OCI-M1 (cell line): ENCODE measurements around the gene SCYGR1.
"Not testable (repeated sequence)": the region's sequence is repeated elsewhere in the genome, so short reads cannot be mapped to it uniquely, and the experiment has no call there.

ENCODE experiments used
- DNase-seq: peaks from one replicate; lab custom pipeline; 2025; lab: John Stamatoyannopoulos, UW

Gene SCYGR1, protein sequence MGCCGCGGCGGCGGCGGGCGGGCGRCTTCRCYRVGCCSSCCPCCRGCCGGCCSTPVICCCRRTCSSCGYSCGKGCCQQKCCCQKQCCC

DNA sequence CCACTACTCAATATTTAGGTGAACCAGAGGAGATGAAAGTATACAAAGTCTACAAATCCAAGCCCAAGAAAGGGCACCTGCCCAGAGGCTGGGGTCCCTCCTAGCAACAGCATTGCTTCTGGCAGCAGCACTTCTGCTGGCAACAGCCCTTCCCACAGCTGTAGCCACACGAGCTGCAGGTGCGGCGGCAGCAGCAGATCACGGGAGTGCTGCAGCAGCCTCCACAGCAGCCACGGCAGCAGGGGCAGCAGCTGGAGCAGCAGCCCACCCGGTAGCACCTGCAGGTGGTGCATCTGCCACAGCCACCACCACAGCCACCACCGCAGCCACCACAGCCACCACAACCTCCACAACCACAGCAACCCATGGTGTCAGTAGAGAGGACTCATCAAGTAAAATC, at the start of gene SCYGR1:
Gene SCYGR1, minus strand, starts transcription at position 367 of the 400 bp plus-strand sequence. Its CDS starts 0 bp downstream, at position 367.
- DNase-seq: not testable (repeated sequence)

DNA sequence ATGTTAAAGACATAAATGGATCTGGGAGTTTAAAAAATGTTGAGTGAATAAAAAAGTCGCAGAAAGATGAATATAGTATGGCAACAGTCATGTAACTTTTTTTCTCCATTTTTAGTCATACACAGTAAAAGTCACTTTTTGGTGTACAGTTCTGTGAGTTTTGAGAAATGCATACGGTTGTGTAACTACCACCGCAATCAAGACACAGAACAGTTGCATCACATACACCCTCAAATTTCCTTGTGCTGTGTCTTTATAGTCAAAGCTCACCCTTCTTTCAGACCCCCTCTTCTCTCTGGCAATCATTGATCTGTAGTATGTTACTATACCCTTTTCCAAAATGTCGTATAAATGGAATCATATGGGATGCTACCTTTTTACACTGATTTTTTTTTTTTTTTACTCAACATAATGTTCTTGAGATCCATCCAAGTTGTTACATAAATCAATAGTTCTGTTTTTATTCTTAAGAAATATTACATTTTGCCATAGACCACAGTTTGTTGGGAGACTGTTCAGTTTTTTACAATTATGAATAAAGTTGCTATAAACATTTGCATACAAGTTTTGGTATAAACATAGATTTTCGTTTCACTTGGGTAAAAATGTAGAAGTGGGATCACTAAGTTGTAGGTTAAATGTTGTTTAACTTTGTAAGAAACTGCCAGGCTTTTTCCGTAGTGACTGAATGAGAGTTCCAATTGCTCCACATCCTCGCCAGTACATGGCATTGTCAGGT, 48.9 kb upstream of the SCYGR1 start:
- DNase-seq: no peak

DNA sequence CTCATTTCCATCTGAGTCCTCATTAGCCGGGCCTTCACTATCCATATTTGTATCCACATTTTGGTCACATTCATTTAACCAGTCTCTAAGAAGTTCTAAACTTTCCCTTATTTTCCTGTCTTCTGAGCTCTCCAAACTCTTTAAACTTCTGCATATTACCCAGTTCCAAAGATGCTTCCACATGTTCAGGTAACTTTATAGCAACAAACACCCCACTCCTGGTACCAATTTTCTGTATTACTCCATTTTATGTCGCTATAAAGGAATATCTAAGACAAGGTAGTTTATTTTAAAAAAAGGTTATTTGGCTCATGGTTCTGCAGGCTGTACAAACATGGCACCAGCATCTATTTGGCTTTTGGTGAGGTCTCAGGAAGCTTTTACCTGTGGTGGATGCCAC, 45.4 kb upstream of the SCYGR1 start:
- no peak for DNase-seq

DNA sequence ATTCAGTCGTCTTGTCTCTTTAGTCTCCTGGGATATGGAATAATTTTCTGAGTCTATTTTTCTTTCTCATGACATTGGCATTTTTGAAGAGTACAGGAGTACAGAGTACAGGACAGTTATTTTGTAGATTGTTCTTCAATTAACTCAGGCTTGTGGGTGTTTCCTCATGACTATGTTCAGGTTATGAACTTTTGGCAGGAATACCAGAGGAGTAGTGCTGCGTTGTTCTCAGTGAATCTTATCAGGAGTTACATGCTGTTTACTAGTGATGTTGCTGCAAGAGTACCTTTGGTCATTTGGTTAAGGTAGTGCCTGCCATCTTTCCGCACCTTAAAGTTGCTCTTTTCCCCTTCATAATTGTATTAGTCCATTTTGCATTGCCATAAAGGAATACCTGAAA, 42.9 kb upstream of the SCYGR1 start:
- DNase-seq: no peak

DNA sequence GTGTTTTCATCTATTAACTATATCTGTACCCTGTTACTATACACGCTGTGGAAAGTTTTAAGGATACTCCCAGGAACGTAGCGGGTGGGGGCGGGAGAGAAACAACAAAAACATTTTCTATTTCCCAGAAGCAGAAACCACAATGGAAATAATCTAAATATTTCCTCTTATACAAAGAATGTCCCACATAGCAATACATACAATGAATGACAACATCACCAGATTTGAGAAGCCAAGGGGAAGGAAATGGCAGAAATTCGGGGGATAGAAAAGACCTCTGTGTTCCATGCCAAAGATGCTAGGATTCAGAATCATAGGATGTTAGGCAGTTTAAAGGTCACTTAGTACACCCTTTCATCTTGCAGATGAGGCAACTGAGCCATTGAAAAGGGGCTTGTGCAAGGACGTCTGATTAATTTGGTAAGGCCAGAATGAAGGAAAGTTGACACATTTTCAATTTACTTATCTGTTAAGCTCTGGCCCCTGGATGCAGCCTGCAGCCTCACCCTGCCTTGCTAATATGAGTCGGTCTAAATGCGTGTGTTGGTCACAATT, 41.1 kb upstream of the SCYGR1 start:
- no peak for DNase-seq

DNA sequence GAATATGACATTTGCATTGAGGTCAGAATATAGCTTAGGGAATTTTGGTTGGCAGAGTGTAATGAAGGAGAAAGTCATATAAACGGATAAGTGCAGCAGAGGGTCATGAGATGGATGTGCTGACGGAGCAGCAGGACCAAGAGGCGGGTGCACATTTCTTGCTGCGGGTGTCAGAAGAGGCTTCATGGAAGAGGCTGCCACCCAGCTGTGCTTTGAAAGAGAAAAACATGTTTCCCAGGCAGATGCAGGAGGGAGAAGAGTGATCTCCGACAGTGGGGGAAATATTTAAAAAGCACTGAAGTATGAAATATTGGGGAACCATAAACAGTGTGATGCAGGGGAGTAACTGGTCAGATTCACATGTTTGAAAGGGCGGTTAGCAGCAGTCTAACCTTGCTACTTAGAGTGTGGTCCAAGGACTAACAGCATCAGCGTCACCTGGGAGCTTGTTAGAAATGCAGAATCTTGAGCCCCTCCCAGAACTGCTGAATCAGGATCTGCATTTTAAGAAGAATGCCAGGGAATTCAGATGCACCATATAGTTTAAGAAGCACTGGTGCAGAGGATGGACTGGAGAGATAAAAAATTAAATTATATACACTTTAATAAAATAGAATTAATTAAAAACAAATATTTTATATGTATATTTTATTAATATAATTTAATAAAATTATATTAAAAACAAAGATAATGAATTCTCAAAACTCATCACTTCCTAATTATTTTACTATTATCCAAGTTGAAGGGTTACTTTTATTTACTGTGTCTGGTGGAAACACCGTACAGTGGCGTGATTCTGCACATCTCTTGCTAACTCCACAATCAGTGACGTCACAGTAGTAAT, 36.1 kb upstream of the SCYGR1 start:
- DNase-seq: no peak

DNA sequence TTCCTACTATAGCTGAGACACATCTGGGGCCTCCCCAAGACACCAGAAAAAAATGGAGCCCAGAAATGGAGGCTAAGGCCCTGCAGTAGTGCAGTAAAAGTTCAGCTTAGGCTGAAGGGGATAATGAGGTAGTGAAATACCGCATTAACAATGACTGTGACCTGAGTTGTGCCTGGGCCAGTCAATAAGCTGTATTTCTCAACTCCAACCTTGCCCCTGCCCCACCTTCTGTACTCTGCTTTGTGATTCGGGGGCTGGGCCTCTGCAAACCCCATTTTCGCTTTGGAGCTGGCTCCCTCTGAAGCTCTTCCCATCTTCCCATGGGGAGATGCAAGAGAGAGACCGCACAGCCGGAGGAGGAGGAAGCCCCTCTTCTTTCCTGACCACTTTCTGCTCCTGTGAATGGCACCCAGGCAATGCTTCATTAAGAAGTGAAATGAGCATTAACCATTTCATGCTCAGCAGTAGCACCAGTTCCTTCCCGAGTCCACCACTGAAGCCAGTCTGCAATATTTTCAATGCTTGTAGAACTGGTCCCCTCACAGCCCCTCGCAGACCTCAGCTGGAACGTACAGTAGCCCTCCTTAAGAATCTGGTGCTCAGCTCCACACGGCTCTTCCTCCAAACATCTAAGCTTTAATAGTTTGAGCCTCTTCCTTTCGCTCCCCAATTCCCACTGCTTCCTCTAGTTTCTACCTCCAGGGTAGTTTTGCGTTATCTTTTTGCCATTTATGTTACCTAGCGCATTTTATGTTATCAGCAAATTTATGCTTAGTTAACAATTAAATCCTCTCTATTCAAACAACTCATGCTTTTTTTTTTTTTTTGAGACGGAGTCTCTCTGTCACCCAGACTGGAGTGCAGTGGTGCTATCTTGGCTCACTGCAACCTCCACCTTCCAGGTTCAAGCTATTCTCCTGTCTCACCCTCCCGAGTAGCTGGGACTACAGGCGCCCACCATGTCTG, 32.6 kb upstream of the SCYGR1 start:
- DNase-seq: no peak

DNA sequence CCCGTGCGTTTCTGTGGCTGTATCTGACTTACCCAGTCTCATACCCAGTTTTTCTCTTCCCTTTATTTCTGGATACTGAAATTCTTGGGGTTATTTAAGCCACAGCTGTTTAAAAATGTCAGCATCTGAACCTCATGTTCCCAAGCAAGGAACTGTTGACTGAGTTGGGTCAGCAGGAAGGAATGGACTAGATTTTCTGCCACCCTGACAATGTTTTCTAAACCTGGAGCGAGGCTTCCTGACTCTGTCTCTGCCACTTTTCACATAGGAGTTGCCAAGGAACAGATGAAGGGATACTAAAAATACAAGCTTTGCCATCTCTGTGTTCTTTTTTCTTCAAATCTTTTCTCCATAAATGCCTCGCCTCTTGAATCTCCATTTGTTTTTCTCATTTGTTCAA, 29.0 kb upstream of the SCYGR1 start:
- DNase-seq: no peak

DNA sequence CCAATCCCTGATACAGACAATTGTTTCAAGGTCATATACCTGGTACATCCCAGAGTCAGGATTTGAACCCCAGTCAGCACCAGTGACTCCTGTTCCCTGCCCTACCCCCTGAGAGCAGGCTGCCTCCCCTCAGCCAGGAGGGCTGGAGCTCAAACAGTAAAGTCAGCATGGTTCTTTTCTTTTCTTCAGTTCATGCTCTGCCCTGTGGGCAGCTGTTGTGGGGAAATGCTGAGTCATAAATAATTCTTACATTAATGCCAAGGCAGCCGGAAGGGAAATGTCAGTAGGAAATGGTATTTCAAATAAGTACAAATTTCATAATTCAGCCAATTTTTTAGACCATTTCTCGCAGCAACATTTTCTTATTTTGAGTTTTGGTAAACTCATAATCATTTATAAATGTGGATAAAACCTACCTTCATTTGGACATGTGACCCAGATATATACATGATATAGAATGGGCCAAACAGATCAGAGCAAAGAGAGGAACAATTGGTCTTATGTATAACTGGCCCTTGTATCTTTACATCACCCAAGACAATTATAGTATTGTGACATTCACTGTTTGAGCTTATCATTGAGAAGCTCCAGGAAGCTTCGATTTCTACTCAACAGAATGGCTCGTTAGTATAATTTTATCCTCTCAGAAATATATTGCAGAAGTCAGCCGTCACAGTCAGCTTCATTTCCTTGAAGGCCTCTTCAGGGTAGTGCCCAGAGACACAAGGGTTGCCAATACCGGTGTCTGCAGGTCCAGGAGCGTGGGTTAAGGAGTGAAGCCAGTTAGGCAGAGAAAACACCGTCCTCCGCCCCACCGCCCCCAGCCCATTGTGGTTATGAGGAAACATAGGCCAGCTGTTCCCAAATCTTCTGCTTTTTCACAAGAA, 28.0 kb upstream of the SCYGR1 start:
- DNase-seq: peak; percentile 9

DNA sequence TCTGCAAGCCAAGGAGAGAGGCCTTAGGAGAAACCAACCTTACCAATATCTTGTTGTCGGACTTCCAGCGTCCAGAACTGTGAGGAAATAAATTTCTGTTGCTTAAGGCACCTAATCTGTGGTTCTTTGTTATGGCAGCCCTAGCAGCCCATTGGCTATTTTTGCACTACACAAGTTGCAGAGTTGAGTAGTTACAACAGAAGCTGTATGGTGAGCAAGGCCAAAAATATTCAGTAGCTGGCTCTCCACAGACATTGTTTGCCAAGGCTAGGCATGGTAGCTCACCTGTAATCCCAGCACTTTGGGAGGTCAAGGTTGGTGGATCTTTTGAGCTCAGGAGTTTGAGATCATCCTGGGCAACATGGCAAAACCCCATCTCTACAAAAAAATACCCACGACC, 27.1 kb upstream of the SCYGR1 start:
- DNase-seq: no peak

DNA sequence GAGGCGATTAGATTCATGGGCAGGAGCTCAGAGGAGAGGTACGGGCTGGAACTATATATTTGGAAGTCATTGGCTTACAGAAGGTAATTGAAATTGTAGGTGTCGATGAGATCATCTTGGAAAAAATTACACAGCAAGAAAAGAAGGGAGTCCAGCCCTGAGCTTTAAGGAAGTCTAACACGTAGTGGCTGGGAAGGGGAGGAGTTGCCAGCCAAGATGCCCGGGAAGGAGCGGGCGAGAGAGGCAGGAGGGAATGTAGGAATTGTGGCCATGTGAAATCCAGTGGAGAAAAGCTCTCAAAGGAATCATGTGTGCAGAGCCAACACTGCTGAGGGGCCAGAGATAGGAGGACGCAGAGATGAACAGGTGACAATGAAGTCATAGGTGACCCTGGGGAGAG, 25.6 kb upstream of the SCYGR1 start:
- no peak for DNase-seq

DNA sequence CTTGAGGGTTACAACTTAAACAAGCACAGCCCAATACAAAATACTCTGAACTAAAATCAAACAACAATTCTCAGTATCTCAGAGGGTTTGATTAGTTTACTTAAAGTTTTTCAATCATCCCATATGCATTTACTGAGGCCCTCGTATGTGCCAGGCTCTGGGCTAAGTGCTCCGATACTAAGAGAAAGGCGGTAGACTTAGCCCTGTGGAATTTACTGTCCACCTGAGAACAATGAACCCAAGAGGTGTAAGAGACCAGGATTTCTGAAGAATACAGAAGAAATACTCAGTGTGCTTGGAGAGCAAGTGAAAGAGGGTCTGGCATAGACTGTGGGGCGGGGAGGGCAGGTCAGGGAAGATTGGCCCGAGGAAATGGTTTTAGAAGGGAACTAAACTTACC, 25.1 kb upstream of the SCYGR1 start:
- no peak for DNase-seq

DNA sequence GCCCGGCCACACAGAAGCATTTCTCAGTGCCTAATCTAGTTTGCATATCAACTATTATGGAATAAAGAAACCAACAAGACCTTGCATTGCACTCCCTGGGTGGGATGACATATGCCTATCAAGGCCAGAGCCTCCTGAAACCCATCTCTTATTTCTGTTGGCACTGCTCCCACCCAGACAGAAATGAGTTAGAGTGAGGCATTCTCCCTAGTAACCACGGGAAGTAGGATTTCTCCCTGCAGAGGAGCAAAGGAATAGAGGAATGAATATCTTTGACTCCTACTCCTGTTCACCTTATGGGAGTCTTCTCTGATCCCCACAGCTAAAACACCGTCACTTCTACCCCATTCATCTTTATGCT, 24.2 kb upstream of the SCYGR1 start:
- no peak for DNase-seq

DNA sequence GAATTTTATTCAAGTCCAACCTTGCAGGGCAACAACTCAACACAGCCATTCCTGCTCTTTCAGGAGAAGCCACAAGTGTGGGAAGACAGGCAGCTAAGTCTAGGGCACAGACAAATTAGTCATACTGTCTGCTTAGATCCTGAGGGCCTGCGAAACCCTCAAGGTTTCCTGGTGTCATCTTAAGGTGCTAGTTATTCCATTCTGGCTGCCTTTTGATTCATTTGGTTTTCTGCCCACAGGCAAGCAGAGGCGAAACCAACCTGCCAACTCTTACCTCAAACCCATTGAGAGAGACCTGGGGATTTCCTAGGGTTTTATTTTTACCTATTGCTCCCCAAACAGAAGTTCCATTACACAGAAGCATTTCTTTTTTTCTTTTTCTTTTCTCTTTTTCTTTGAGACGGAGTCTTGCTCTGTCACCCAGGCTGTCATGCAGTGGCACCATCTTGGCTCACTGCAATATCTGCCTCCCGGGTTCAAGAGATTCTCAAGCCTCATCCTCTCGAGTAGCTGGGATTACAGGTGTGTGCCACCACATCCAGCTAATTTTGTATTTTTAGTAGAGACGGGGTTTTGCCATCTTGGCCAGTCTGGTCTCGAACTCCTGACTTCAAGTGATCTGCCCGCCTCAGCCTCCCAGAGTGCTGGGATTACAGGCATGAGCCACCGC, 23.7 kb upstream of the SCYGR1 start:
- no peak for DNase-seq

DNA sequence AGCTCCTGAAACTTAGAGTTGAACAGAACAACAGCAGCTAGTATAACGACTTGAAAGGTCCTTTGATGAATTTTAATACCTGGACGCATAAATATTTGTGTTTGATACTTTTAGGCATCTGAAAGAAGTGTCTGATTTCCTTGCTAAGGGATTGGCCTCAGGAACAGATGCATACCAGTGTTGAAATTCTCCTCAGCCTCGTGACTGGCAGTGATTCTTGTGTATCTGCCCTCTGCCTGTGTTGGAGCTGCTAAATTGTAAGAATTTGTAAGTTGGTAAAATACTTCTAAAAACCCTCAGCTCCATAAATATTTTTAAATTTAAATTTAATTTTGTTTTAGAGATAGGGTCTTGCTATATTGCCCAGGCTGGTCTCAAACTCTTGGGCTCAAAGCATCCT, 22.4 kb upstream of the SCYGR1 start:
- no peak for DNase-seq

DNA sequence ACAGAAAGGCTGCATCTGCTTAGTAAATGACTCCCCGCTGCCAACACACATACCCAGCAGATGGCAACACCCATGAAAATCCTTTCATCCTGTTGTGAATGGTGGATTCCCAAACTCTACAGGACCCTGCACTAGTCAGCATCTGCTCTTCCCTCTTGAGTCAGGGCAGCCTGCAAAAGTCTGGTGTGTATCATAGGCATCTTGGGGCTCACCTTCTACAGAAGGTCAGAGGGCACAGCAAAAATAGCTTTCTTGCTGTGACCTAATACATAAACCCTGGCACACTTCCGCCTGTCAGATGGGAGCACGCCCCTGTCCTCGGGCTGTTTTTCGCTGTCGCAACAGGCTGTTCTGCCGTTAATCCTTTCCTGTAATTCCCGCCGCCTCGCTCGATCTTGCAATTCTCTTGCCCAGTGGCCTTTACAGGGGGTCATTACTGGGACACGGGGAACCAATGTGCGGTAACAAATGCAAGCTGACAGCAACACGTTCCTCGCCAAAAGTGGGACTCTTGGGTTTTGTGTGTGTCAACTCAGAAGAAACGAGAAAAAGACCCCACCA, 19.9 kb upstream of the SCYGR1 start:
- no peak for DNase-seq

DNA sequence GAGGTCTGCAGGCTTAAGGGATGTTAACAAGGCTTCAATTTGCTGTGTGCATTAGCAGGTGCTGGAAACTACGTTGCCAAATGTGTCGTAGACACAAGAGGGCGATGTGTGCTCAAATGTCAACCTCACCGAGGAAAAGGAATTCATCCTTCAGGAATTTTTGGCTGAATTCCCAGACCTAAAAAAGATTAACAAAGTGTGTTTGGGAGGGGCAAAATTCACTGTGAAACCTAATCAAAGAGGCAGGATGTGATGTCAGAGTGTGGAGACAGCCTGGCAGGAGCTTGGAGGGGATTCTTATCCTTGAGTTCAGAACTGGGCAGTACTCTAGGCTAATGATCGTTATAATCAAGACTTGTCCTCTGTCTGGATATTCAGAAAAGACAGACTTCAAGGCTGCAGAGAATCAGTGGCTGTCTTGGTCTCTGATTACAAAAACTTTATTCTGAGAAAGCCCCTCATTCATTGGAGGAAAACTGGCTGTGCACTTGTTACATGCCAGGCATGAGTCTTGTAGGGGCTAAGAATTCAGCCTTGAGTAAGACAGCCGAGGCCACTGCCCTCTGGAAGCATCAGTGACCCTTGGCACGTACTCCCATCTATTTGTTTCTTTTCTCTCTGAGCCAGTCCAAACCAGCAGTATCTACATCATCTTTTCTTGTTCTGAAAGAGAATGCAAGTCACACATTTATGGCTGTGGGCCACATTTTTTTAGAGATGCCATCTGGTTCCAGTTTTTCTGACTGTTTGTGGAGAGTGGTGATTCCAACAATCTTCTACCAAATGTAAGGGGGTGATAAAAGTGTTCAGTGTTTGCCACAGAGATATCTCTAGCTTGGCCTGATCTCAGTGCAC, 18.7 kb upstream of the SCYGR1 start:
- peak; percentile 74 for DNase-seq

DNA sequence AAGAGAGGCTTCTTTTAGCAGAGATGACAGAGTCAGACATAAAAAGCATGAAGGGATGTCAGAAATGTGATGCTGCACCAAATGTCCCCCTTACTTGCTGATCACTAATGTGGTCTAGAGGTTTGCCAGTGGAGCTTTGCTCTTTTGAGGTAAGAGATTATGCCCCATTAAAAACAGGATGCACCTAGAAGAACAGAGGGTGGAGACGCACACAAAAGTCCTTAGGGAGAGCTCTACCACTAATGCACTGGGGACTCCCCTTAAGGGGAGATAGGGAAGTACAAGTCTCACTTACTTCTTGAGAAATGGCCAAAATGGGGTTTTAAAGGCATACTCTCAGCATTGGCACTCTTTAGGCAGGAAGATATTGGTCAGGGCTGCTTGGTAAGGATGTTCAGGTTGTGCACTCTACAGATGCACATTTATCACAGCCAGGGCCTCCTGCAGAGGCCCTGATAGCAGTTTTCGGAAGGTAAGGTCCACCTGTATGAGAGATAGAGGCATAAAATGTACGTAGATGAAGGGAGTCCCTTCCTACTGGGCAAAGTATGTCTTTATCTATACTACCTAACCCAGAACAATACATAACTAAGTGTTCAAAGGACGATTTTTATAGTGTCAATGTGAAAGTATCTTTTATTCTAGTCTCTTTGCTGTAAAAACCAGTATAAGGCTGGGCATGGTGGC, 17.0 kb upstream of the SCYGR1 start:
- DNase-seq: no peak
